CD4-positive, alpha-beta T cell (primary cell): ENCODE results near the gene NOXA1. TPM values are rescaled to one million over a fixed set of nuclear protein-coding genes. Genes with fewer than 3 reads are reported as not detected.

Source experiments
- ATAC-seq: fragments of 200-7000 bp; cut with Tn5 transposase; one replicate; pipeline ENCODE4 v1.10.0; 2022; ENCODE audit warnings: mild to moderate bottlenecking; ENCODE audit not compliant: poor library complexity
- CTCF ChIA-PET: fragments of 350-600 bp; sonication (Branson Sonifier 250); formaldehyde crosslinking; loops from one replicate; lab custom pipeline; 2021; ENCODE audit warnings: antibody characterized with exemption, inconsistent platforms; lab: Charles Lee
- POLR2A ChIA-PET: fragments of 350-600 bp; sonication (Branson Sonifier 250); formaldehyde crosslinking; loops from one replicate; lab custom pipeline; 2021; ENCODE audit warnings: antibody characterized with exemption, inconsistent platforms; lab: Charles Lee
- DNase-seq, 14 experiments: peaks; one replicate each; pipeline ENCODE4 v3.0.0-alpha.2; 2013 to 2020; ENCODE audit warnings: mixed read lengths in 2 of 14
- H3K27ac ChIP-seq, 2 donors: one replicate each; pipeline versions ENCODE4 v1.5.1 to v1.7.0; 2013; ENCODE audit warnings: low read length in 2 of 2, low read depth in 1 of 2, mild to moderate bottlenecking in 1 of 2
- H3K27me3 ChIP-seq, 2 experiments: 1 replicate in 1 of 2; 2 replicates in 1 of 2; pipeline versions ENCODE4 v1.6.1 to v1.7.0; 2013; ENCODE audit warnings: low read length in 2 of 2, control low read depth in 1 of 2, mild to moderate bottlenecking in 1 of 2, moderate library complexity in 1 of 2; ENCODE audit not compliant: insufficient read depth in 2 of 2, control insufficient read depth in 1 of 2
- H3K36me3 ChIP-seq: one replicate; pipeline ENCODE4 v1.6.1; 2013; ENCODE audit warnings: low read length, control low read depth; ENCODE audit not compliant: insufficient read depth
- H3K4me1 ChIP-seq: one replicate; pipeline ENCODE4 v1.6.1; 2013; ENCODE audit warnings: low read length, control low read depth; ENCODE audit not compliant: insufficient read depth
- H3K4me3 ChIP-seq: one replicate; pipeline ENCODE4 v1.5.1; 2013; ENCODE audit warnings: mild to moderate bottlenecking, low read length, moderate library complexity
- H3K9me3 ChIP-seq, 2 experiments: 1 replicate in 1 of 2; 2 replicates in 1 of 2; pipeline versions ENCODE4 v1.6.1 to v1.7.0; 2013; ENCODE audit warnings: low read length in 2 of 2, mild to moderate bottlenecking in 2 of 2, control low read depth in 1 of 2, moderate library complexity in 1 of 2; ENCODE audit not compliant: control insufficient read depth in 1 of 2, insufficient read depth in 1 of 2
- H3K27ac Mint-ChIP-seq: one replicate; pipeline ENCODE4 v1.8.0; 2020; ENCODE audit warnings: mixed read lengths
- H3K27me3 Mint-ChIP-seq: one replicate; pipeline ENCODE4 v1.8.0; 2021; ENCODE audit warnings: mixed read lengths
- H3K36me3 Mint-ChIP-seq: one replicate; pipeline ENCODE4 v1.8.0; 2021; ENCODE audit warnings: low read depth, mixed read lengths
- H3K4me1 Mint-ChIP-seq: one replicate; pipeline ENCODE4 v1.8.0; 2021; ENCODE audit warnings: low read depth, mixed read lengths
- H3K4me3 Mint-ChIP-seq: one replicate; pipeline ENCODE4 v1.8.0; 2020; ENCODE audit warnings: mild to moderate bottlenecking, mixed read lengths
- H3K9me3 Mint-ChIP-seq: one replicate; pipeline ENCODE4 v1.8.0; 2020; ENCODE audit warnings: mixed read lengths
- intact Hi-C, 2 experiments: fragments of 100-400 bp; cut with DNase I in 1 of 2; cut with micrococcal nuclease in 1 of 2; formaldehyde crosslinking; loops; one replicate each; pipeline versions ENCODE4 v1.15.1 to v1.9.0; 2023 to 2025; cut with DNase I, micrococcal nuclease
- total RNA-seq, 174 experiments: library from RNA in 2 of 174; stranded (reverse) in 2 of 174; gene quantifications; one replicate each; pipeline ENCODE4 v1.2.3 and lab custom pipeline; 2021 to 2026
- TF ChIP-seq, protein P1 (sequence below): fragments of 200-600 bp; IDR thresholded peaks from one replicate; pipeline ENCODE4 v1.8.0; 2022; ENCODE audit warnings: antibody characterized with exemption, mild to moderate bottlenecking

Gene NOXA1
- total RNA-seq, 2 experiments from 2014 or later, result 6.7 to 7.7 TPM

DNA sequence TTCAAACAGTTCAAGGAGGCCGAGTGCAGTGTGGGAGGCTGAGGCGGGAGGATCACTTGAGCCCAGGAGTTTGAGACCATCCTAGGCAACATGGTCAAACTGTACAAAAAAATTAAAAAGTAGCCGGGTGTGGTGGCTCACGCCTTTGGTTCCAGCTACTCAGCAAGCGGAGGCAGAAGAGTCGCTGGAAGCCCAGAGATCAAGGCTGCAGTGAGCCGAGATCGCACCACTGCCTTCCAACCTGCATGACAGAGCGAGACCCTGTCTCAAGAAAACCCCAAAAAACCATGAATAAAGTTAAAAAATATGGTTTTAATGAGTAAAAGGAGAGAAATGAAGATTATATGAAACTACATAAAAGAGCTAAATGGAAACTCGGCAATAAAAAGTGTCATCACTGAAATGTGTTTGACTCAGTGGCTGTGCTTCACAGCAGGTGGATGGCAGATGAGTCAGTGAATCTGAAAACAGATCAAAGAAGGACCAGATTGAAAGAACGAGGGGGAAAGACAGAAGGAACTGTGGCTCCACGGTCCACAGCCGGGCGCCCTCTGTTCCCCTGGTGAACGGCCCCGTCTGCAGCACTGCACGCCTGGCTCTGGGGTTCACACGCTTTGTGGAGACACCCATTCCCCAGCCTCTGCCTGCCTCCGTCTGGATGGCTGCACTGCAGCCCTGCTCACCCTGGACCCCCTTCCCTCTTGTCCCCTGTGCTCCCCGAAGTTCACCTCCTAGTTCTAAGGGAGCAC is 25.3 kb upstream of the NOXA1 start:
- H3K27ac Mint-ChIP-seq, result no peak overlapping the region
- no peaks in the 10 kb centered on the region for H3K27me3 Mint-ChIP-seq

GRCh38 chr9:137398561-137399468 is 24.4 kb upstream of the NOXA1 start:
- Histone ChIP-seq H3K4me1 (no peaks in the 10 kb centered on the region), H3K4me3 (no peak overlapping the region), H3K36me3 (peaks cover 3% of the 10 kb centered on the region), H3K9me3 (peaks cover 0 to 5% of the 10 kb centered on the region in 2 experiments), H3K27me3 (no peaks in the 10 kb centered on the region), H3K27ac (no peak overlapping the region)
- POLR2A ChIA-PET, result no interaction called here
- TF ChIP-seq, protein P1, sequence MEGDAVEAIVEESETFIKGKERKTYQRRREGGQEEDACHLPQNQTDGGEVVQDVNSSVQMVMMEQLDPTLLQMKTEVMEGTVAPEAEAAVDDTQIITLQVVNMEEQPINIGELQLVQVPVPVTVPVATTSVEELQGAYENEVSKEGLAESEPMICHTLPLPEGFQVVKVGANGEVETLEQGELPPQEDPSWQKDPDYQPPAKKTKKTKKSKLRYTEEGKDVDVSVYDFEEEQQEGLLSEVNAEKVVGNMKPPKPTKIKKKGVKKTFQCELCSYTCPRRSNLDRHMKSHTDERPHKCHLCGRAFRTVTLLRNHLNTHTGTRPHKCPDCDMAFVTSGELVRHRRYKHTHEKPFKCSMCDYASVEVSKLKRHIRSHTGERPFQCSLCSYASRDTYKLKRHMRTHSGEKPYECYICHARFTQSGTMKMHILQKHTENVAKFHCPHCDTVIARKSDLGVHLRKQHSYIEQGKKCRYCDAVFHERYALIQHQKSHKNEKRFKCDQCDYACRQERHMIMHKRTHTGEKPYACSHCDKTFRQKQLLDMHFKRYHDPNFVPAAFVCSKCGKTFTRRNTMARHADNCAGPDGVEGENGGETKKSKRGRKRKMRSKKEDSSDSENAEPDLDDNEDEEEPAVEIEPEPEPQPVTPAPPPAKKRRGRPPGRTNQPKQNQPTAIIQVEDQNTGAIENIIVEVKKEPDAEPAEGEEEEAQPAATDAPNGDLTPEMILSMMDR, result no peak
- Mint-ChIP-seq H3K9me3 (no peaks in the 10 kb centered on the region), H3K4me3 (no peak overlapping the region), H3K27ac (no peak overlapping the region), H3K27me3 (no peaks in the 10 kb centered on the region), H3K36me3 (peaks cover 8% of the 10 kb centered on the region), H3K4me1 (no peaks in the 10 kb centered on the region)
- DNase-seq (no peak), ATAC-seq (no peak)
- CTCF ChIA-PET, result no interaction called here
- intact Hi-C loops, result no loop called here

More for the DNA sequence above, 25.3 kb upstream of the NOXA1 start:
- Histone ChIP-seq H3K27ac (no peak overlapping the region), H3K9me3 (peaks cover 0 to 5% of the 10 kb centered on the region in 2 experiments), H3K36me3 (peaks cover 3% of the 10 kb centered on the region), H3K4me1 (no peaks in the 10 kb centered on the region), H3K27me3 (no peaks in the 10 kb centered on the region), H3K4me3 (no peak overlapping the region)
- ChIA-PET POLR2A (interaction anchor here (0.7 kb wide), 2 partner anchors 15 to 41 kb away, joined by 3 to 4 read pairs; no protein-coding TSS in a partner anchor), CTCF (no interaction called here)
- Mint-ChIP-seq H3K9me3 (no peaks in the 10 kb centered on the region), H3K4me3 (no peak overlapping the region), H3K4me1 (no peaks in the 10 kb centered on the region), H3K36me3 (peaks cover 8% of the 10 kb centered on the region)
- TF ChIP-seq, protein P1, result no peak
- ATAC-seq, result no peak
- no peak for DNase-seq
- intact Hi-C loops, result no loop called here

DNA sequence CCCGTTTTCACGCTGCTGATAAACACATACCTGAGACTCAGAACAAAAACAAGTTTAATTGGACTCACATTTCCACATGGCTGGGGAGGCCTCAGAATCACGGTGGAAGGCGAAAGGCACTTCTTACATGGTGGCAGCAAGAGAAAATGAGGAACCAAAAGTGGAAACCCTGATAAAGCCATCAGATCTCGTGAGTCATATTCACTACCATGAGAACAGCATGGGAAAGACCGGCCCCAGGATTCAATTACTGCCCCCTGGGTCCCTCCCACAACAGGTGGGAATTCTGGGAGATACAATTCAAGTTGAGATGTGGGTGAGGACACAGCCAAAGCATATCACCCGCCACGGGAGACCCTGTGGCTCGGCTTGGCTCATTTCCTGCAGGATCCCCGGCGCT is 20.4 kb upstream of the NOXA1 start:
- no peak overlapping the region for H3K27ac ChIP-seq
- H3K4me1 ChIP-seq, result peaks cover 13% of the 10 kb centered on the region
- ATAC-seq (no peak), DNase-seq (no peak)
- Mint-ChIP-seq H3K27ac (no peak overlapping the region), H3K9me3 (no peaks in the 10 kb centered on the region), H3K27me3 (no peaks in the 10 kb centered on the region), H3K4me3 (no peak overlapping the region), H3K36me3 (peaks cover 8% of the 10 kb centered on the region), H3K4me1 (no peaks in the 10 kb centered on the region)
- peaks cover 3% of the 10 kb centered on the region for H3K36me3 ChIP-seq
- TF ChIP-seq, protein P1, result no peak
- intact Hi-C loops, result no loop called here
- no peaks in the 10 kb centered on the region for H3K9me3 ChIP-seq
- ChIA-PET CTCF (no interaction called here), POLR2A (no interaction called here)
- H3K4me3 ChIP-seq, result no peak overlapping the region
- peaks cover 0 to 10% of the 10 kb centered on the region in 2 experiments for H3K27me3 ChIP-seq
